GM21360 (cell line): ENCODE measurements around the gene ACBD5.
"Not testable (repeated sequence)": the region's sequence is repeated elsewhere in the genome, so short reads cannot be mapped to it uniquely, and the experiment has no call there.

Experiments
- ATAC-seq: cut with Tn5 transposase; IDR thresholded peaks from one replicate; pipeline ENCODE4 v1.9.1; 2021; ENCODE audit warnings: mild to moderate bottlenecking, moderate library complexity; ENCODE audit not compliant: unreplicated experiment

Gene ACBD5

DNA sequence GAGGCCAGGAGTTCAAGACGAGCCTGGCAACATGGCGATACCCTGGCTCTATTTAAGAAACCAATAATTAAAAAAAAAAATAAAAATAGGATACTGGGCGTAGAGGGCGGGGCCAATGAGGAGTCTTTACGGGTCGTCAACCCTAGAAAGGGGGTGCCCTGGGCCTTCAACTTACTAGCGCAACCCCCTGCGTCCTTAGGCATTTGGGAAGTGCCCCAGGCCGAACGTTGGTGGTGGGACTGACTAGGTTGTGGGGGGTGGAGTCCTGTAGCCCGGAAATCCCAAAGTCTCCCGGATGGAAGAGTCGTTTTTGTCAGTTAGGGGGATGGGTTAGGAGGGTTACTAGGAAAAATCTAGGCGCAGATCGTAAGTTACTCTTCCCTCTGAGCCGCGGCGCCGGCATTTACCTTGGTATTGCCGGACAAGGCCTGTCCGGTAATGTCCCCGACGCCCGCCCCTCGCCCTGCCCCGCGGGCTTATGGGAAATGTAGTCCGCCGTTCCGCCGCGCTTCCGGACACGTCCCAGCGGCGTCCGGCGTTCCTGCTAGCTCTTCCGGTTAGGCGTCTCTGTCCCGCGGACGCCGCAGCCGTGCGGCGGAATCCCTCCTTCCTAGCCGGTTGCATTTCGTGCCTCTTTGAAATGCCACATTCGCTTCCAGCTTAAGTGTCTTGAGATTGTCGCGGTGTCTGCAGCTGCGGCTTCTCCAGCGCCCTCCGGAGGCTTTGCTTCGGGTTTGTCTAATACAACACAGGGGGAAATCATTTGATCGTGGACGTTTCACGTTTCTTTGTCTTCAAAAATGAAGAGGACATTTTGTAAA lies 1.3 kb upstream of the ACBD5 start:
- ATAC-seq = peak; percentile 67

DNA sequence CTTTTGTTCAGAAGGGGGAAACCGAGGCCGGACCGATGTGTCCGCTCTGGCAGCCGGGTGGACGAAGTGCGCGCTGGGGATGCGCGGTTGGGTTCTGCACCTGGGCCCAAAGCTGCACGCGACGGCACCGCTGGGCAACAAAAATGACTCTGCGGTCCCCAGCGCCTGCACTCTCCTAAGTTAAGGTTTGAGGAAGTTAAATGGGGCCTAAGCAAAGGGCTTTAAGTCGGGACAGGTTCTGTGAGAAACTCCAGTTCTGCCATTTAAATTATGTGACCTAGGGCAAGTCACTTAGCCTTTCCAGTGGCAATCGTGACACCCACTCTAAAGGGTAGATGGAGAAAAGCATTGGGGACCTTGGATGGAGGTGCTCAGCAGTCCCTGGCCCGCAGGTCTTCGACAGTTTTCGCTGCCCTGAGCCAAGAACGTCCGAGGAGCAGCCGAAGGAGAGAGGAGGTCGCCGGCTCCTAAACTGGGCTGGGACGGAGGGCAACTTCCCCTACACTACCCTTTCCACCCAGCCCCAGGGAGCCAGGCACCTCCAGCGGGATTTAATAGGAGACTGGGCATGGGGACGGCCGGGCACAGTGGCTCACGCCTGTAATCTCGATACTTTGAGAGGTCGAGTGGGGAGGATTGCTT lies 534 bp upstream of the ACBD5 start:
- peak; percentile 9 for ATAC-seq

DNA sequence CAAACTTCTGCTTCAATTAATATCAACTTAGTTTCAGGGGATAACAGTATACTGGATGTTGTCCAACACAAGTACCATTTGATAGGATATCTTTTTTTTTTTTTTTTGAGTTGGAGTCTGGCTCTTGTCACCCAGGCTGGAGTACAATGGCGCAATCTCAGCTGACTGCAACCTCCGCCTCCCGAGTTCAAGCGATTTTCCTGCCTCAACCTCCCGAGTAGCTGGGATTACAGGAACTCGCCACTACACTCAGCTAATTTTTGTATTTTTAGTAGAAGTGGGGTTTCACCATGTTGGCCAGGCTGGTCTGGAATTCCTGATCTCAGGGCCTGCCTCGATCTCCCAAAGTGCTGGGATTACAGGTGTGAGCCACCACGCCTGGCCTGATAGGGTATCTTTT lies 3.1 kb downstream of the ACBD5 start:
- not testable (repeated sequence) for ATAC-seq

DNA sequence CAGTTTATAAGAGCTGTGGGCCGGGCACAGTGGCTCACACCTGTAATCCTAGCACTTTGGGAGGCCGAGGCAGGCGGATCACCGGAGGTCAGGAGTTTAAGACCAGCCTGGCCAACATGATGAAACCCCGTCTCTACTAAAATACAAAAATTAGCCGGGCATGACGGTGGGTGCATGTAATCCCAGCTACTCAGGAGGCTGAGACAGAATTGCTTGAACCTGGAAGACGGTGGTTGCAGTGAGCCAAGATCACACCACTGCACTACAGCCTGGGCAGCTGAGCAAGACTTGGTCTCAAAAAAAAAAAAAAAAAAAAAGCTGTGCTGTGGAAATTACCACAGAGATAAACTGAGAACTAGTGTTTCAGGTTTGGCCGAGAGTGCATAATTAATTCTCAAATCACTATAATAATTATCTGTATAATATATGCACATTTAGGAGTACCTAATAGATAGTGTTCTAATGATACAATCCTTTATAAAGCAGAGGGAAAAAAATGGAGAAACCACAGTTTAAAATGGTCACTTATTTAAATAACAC lies 3.9 kb downstream of the ACBD5 start:
- not testable (repeated sequence) for ATAC-seq

DNA sequence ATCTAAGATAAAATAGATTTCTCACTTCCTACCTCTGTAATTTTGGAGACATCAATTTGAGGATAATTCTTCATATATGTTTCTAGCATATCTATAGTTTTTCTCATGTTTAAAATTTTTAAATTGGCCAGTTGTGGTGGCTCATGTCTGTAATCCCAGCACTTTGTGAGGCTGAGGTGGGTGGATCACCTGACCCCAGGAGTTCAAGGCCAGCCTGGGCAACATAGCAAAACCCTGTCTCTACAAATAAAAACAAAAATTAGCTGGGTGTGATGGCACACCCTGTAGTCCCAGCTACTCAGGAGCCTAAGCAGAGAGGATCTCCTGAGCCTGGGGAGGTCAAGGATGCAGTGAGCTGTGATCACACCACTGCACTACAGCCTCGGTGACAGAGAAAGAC lies 4.9 kb downstream of the ACBD5 start:
- ATAC-seq = no peak

DNA sequence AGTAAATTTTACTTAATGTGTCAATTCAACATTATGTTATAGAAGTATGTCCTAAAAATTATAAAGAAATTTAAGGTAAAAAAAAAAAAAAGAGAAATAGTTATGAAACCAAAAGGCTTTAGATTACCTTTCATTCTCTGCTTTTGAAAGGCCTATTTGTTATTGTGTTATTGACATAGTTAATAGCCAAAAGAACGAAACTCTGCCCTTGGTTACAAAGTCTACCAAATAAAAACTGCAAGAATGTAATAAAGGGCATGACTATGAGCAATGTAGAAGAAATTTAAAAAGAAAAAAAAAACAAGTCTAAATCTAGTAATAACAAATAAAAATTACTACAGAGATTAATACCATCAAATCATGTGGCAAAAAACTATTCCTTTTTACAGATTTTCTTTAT lies 10.6 kb downstream of the ACBD5 start:
- no peak for ATAC-seq

DNA sequence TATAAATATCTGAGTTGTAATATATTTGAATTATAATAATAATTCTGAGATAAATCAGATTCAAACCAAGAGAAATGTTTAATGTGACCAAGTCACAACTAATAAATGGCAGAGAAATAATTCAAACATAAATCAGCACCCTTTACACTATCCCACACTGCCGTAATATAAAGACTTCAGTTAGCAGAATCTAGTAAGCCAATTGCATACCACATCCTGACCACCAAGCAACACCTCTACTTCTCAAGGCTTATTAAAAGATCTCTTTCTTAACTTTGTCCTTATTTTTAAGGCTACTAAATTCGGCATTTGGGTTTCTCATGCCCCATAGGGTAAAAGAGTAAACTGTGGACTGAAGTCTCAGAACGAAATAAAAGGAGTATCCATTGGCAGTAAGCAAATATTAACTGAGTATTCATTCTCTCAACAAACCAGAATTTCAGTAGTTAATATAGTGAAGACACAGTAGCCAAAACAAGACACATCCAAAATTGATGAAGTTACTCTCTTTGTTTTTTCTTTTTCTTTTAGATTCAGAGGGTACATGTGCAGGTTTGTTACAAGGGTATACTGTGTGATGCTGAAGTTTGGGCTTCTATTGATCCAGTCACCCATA lies 14.8 kb downstream of the ACBD5 start:
- no peak for ATAC-seq

DNA sequence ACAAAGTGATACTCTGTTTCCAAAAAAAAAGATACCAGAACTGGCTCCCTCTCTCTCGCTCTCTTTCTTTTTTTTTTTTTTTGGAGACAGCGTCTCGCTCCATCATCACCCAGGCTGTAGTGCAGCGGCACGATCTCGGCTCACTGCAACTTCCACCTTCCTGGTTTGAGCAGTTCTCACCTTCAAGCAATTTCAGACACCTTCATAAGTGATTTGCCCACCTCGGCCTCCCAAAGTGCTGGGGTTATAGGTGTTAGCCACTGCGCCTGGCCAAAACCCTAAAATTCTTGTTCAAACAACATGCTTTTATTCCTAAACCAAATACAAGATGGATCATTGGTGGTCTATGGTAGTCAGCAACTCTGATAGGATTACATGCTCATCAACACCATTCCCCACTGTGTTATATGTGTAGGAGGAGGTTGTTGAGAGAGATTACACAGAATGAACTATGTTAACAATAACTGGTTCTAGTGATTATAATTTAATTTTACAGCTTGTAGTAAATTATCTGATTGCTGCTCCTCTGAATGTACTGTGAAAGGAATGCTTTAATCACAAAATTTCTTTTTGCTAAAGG lies 15.5 kb downstream of the ACBD5 start:
- ATAC-seq = no peak

DNA sequence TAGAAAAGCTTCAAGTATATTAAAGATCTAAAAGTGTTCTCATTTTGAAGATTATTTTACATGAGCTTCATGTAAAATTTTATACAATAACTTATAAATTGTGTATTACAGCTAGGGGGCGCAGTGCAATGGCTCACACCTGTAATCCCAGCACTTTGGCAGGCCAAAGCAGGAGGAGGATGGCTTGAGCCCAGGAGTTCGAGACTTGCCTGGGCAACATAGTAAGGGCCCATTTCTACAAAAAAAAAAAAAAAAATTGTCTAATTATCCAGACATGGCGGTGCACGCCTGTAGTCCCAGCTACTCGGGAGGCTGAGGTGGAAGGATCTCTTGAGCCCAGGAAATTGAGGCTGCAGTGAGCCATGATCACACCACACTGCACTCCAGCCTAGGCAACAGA lies 16.6 kb downstream of the ACBD5 start:
- no peak for ATAC-seq

DNA sequence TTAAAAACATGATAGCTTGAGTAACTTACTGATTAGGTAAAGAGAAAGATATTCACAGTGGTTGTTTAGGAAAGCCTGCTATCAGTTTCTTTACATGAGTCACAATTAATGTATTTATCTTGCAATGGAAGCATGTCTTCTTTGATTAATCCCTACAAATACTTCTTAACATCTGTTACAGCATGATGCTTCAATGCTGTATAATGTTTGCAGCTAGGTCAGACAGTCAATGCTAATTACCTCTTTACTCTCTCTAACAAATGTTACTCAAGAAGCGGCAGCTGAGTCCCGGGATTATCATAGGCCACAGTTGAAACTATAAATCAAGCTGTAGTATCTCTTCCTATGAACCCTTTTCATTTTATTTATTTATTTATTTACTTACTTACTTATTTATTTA lies 33.2 kb downstream of the ACBD5 start:
- no peak for ATAC-seq

DNA sequence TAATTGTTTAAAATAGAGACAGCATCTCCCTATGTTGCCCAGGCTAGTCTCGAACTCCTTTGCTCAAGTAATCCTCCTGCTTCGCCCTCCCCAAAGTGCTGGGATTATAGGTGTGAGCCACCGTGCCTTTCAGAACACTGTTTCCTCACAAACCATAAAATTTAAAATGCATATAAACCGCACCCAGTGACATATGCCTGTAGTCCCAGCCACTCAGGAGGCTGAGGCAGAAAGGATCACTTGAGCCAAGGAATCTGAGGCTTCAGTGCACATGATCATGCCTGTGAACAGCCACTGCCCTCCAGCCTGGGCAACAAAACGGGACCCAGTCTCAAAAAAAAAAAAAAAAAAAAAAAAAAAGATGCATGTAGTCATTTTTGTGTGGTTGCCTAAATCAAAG lies 36.8 kb downstream of the ACBD5 start:
- no peak for ATAC-seq

DNA sequence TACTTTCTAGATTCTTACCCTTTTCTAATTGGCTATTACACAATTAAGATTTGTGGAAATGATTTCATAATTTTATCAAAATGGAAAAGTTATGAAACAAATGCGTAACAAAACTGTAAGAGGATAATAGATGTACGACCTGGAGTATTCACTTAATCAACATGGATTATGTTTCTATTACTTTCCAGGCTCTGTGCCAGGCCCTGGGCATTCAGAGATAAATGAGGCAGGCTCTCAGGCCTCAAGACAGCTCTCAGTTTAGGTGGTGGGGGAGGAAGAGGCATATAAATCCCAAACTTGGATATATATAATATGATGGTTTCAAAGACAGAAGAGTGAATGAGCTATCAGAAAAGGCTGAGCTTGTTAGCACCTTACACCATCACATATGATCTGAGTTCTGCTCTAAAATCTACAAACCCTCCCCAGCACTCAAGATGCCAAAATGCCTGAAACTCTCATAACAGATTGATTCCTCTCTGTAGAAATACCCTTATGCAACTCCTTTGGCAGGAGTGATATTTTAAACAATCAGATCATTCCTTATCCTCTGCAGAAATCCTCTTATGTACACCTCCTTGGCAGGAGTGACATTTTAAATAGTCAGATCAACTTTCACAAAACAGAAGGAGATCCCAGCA lies 42.5 kb downstream of the ACBD5 start:
- ATAC-seq = no peak

DNA sequence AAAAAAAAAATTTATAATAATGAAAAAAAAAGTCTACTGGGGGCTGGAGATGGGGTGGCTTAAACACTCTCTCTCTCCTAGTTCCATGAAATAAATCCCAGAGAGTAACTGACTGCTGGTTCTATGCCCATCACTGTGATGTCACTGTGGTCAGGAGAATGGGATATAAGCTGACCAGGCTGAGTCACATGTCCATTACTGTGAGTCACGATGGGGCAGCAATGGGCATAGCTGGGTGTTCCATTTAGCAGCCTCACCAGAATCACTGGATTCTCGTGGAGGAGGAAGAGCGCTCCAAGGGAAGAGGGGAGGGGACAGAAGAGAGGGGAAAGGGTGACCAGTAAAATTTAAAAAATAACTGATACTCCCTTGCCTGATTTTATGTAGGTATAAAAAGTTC lies 48.3 kb downstream of the ACBD5 start:
- no peak for ATAC-seq

DNA sequence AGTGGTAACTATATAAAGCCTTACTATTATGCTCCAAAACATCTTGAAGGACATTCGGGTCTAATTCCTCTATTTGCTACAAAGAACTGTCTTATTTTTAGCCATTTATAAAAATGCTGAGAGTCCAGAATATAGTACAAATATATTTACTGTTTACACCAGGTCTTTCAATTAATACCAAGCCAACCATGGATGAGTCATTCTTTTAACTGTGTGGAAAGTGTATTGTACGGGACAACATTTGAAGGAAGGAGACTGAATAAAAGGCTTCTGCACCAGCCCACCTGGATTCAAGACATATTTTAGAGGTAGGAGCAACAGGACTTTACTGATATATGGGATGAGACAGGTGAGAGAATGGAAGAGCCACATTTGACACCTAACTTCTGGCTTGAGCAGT lies 50.1 kb downstream of the ACBD5 start:
- ATAC-seq = no peak

DNA sequence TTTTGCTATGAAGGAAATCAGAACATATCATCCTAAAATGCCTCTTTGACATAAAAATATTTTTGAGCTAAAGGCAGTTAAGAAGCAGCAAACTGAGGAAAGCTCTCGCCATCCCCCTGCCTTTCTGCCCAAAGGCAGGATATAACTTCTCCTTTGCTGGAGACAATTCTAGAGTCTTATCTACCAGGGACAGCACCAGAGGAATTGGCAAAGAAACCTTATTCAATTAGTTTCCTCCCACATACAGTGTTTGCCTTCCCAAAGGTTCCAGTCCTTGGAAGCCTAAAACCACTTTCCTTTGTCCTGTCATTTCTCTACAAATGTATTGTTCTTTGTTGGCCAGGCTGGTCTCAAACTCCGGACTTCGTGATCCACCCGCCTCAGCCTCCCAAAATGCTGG lies 51.7 kb downstream of the ACBD5 start:
- no peak for ATAC-seq

DNA sequence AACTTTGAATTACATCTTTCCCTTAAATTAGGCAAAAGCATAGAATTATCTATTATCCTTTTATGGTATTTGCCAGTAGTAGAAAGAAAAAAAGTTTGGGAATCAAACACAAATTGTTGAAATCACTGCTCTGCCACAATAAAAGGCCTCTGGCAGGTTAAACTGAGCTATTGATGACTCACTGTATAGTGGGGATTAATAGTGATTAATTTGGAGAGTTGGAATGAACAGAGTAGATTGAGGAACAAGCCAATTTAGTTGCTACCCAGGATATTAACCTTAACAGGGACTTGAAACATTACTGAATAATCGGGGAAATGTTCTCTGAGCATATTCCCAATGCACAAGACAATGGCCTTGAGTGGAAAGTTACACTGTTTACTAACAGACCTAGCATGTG lies 52.3 kb downstream of the ACBD5 start:
- no peak for ATAC-seq

DNA sequence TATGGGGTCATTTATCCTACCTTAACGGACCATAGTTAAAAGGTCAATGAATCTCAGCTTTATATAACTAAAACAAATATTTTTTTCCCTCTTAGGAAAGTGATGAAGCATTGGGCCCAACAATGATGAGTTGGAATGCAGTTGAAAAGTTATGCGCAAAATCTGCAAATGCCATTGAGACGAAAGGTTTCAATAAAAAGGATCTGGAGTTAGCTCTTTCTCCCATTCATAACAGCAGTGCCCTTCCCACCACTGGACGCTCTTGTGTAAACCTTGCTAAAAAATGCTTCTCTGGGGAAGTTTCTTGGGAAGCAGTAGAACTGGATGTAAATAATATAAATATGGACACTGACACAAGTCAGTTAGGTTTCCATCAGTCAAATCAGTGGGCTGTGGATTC lies 70.7 kb downstream of the ACBD5 start:
- ATAC-seq = no peak

DNA sequence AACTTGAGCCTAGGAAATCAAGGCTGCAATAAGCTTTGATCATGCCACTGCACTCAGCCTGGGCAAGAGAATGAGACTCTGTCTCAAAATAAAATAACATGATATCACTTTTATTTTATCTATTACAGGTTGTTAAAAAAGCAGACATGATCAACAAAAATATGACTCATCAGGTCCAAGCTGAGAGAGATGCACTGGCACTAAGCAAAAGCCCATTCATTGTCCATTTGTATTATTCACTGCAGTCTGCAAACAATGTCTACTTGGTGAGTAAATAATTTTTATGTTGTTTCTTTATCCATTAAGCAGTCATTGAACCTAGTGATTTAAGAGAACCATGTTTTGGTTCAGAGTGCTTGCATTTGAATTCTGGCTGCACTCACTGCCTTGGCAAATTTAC lies 82.2 kb downstream of the ACBD5 start:
- ATAC-seq = no peak

DNA sequence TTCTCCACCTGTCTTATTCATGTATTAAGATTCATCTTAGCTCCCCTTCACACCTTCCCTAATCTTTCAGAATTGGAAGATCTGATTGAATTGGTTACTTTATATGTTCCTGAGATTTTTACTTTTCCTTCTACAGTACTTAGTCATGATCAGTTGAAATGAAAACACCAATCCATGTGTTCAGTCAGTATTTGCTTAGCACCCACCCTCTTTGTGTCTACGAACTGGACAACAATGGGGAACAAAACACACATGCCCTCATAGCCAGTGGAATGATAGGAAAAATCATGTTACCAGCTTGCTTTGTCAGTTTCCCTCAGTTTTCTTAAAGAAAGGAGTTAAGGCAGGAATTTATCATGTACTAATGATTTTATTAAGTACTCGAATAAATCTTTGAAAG lies 83.4 kb downstream of the ACBD5 start:
- ATAC-seq = no peak

DNA sequence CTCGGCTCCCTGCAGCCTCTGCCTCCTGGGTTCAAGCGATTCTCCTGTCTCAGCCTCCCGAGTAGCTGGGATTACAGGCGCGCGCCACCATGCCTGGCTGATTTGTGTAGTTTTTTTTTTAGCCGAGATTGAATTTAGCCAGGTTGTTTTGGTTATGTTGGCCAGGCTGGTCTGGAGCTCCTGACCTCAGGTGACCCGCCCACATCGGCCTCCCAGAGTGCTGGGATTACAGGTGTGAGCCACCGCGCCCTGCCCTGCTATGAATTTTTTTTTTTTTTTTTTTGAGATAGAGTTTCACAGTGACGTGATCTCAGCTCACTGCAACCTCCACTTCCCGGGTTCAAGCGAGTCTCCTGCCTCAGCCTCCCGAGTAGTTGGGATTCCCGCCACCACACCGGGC lies 84.0 kb downstream of the ACBD5 start:
- not testable (repeated sequence) for ATAC-seq
